Fibroblast of skin of left biceps (primary cell): ENCODE data around the gene OTOG.

Source experiments
- DNase-seq, 2 experiments: peaks; one replicate each; pipeline ENCODE4 v3.0.0-alpha.2; 2013; ENCODE audit warnings: low read depth in 2 of 2

OTOG gene

GRCh38 chr11:17538054-17538453 is 9.0 kb upstream of the OTOG start:
- no peak for DNase-seq

GRCh38 chr11:17538731-17539130 is 8.3 kb upstream of the OTOG start:
- no peak for DNase-seq

- DNase-seq: no peak
Measured at GRCh38 chr11:17540807-17541206, 6.3 kb upstream of the OTOG start.

GRCh38 chr11:17541330-17541885 is 5.7 kb upstream of the OTOG start:
- DNase-seq: no peak

GRCh38 chr11:17542249-17542648 is 4.8 kb upstream of the OTOG start:
- DNase-seq: no peak

GRCh38 chr11:17543041-17543440 is 4.0 kb upstream of the OTOG start:
- DNase-seq: no peak

- no peak for DNase-seq
Measured at GRCh38 chr11:17543574-17544180, 3.4 kb upstream of the OTOG start.

- no peak for DNase-seq
Measured at GRCh38 chr11:17544181-17544622, 2.9 kb upstream of the OTOG start, which contains the start of gene USH1C. Gene USH1C (minus strand): TSS chr11:17544416. CDS start chr11:17544307, 109 bp downstream.

- no peak for DNase-seq
Measured at GRCh38 chr11:17546240-17546639, 819 bp upstream of the OTOG start.

GRCh38 chr11:17547932-17548331 is 873 bp downstream of the OTOG start:
- DNase-seq: no peak

GRCh38 chr11:17548444-17548843 is 1.4 kb downstream of the OTOG start:
- DNase-seq: no peak

- no peak for DNase-seq
Measured at GRCh38 chr11:17550450-17551346, 3.6 kb downstream of the OTOG start.

- DNase-seq: no peak
Measured at GRCh38 chr11:17551347-17552040, 4.4 kb downstream of the OTOG start.

- no peak for DNase-seq
Measured at GRCh38 chr11:17552041-17552355, 4.9 kb downstream of the OTOG start.

GRCh38 chr11:17552392-17553248 is 5.6 kb downstream of the OTOG start:
- DNase-seq: no peak

- no peak for DNase-seq
Measured at GRCh38 chr11:17553249-17553546, 6.1 kb downstream of the OTOG start.

GRCh38 chr11:17554487-17554886 is 7.4 kb downstream of the OTOG start:
- no peak for DNase-seq

GRCh38 chr11:17556999-17557398 is 9.9 kb downstream of the OTOG start:
- no peak for DNase-seq

GRCh38 chr11:17558025-17558780 is 11.1 kb downstream of the OTOG start:
- DNase-seq: no peak

- no peak for DNase-seq
Measured at GRCh38 chr11:17558916-17559315, 11.9 kb downstream of the OTOG start.
